GM21423 (cell line): ENCODE data around the gene PYGM.

Source experiments
- ATAC-seq: cut with Tn5 transposase; IDR thresholded peaks from one replicate; pipeline ENCODE4 v1.9.1; 2021; ENCODE audit warnings: mild to moderate bottlenecking, moderate library complexity; ENCODE audit not compliant: unreplicated experiment

Gene PYGM

DNA sequence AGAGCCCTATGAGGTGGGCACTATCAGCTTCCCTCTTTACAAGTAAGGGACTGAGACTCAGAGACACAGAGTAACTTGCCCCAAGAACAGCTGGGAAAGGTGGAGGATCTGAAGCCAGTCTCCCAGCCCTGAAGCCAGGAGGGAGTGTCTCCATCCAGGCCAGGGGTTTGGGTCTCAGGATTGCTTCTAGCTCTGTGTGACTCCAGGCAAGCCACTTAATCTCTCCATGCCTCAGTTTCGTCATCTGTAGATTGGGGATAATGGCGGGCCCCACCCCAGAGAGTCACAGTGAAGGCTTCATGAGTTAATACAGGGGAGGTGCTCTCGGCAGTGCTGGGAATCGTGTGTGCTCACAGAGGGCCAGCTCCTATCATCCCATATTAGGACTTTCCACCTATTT lies 32.7 kb upstream of the PYGM start:
- no peak for ATAC-seq

DNA sequence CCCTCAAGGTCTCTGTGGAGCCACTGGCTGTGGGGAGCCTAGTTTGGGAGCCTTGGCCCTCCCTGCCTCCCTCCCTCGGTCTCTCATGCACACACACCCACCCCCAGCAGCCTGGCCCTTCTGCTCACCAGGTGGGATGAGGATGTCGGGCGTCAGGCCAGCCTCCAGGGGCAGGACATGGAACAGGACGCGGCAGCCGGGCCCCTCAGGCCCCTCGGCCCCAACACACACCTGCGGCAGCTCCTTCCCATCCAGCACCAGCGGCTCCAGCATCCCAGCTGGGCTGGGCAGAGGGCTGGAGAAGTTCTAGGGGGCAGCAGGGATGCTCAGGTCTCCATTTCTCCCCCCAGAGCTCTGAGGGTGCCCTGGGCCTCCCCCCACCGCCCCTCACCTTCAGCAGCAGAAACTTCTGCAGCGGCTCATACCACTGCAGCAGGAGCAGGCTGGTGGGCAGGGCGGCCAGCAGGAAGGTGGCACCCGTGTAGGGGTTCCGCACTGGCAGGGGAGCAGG lies 32.1 kb upstream of the PYGM start:
- ATAC-seq = no peak

GRCh38 chr11:64790205-64791095 lies 30.7 kb upstream of the PYGM start:
- ATAC-seq = no peak

- ATAC-seq = no peak
These were observed 29.8 kb upstream of the PYGM start for GRCh38 chr11:64789331-64790204.

DNA sequence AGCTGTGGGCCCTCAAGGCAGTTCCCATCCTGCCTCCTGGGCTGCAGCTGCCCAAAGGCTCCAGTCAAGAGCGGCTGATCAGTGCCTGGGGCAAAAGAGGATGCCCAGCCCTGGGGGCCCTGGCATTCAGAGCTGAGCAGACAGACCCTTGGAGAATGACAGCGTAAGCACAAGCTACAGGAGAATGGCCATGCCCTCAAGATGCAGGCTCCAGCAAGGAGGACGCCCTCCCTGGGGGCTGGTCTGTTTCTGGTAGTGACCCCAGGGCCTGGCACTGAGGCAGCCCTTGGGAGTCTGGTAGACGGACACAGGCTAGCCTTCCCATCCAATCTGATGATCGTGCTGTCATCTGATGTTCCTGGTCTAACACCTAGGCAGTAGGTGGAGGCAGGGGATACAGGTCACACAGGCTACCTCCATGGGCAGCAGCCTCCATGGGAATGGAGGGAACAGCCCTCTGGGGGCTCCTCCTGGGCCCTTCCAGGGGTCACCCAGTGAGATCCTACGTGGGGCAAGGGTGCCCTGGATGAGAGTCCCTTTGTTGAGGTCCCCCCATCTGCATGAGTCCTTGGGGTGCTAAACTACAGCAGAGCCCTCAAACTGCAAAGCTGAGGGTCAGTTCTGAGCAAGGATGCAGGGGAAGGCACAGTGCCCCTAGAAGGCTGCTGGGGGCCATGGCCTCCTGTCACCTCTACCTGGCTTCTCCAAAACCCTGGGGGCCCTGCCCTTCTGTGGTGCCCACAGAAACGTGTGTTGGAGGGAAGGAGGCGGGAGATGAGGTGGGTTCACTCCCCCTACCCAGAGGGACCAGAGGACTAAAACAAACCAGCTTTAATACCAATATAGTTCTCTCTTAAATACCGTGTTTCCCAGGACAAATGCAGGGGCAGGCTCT lies 28.8 kb upstream of the PYGM start:
- ATAC-seq = no peak

GRCh38 chr11:64787526-64788320 lies 27.9 kb upstream of the PYGM start:
- ATAC-seq = no peak

DNA sequence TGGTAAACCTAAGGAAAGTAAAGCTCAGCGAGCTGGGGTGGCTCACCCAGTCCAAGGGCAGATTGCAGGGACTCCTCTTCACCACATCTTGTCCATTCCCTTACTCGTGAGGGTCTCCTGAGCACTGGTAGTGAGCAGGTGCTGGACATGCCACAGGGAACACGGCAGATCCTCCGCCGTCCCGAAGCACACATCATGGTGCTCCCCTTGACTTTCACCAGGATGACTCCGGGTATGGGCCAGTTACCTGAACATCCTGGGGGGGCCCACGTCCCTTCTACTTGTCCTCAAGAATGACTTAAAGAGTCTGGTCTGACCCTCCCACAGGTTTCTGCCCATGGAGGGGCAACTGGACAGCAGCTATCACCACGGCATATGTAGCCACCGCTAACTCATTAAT lies 26.5 kb upstream of the PYGM start:
- ATAC-seq = no peak

DNA sequence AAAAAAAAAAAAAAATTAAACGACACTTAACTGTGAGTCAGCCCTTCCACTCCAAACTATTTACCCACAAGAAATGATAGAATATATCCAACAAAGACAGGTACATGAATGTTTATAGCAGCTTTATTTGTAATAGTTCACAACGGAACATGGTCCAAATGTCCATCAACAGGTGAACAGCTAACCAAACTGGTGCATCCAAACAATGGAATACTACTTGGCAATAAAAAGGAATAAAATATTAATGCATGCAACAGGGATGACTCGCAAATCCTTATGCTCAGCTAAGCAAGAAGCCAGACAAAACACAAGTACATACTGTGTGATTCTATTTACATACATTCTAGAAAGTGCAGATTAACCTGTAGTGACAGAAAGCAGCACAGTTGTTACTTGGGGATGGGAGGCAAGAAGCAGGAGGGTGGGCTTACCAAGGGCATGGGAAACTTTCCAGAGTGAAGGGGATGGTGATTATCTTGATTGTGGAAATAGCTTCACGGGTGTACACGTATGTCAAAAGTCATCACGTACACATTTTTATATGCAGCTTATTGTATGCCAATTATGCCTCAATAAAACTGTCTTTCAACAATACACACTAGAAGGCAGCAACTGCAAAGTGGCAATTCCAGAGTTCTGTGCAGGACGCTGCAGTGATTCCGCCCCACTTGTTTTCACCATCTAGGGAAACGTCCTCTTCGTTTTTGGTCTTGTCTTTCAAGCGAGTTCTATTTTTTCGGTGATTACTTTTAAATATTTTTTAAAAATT lies 25.2 kb upstream of the PYGM start:
- ATAC-seq = no peak

DNA sequence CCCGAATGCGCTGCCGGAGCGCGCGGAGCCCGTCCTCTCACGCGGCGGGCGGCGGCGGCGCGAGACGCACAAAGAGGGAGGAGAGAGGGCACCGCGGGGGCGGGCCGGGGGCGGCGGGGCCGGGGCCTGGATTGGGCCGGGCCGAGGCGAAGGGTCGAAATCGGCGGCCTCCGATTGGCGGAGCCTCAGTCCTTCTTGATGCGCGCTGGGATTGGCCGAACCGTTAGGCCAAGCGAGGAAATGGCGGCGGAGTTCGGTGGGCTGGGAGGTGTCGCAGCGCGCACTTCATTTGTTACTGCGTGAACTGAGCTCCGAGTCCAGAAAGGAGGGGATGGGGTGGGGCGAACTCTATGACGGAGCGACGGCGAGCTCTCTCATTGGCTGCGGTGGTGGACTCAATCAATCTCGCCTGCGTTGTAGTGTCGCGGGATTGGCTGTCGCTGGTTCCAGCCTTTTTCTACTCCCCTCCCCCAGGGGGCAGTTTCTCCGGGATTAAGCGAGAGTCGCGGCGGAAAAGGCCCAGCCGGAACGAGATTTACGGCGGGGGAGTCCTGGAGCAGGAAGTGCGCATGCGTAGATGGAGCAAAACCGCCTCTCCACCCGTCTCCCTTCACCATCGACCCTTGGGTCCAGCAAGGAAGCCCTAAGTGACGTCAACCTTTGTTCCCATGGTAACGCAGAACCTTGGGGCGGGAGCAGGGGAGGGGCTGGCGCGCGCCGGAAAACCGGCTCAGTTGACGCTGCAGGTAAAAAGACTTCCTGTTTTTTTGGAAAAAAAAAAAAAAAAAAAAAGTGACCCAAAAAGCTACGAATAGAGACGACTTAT lies 18.9 kb upstream of the PYGM start, which contains the start of gene SF1:
SF1 (minus strand) TSS at position 70 of the 826 bp plus-strand sequence. CDS start 150 bp downstream, outside the sequence.
- peak; percentile 75 for ATAC-seq

DNA sequence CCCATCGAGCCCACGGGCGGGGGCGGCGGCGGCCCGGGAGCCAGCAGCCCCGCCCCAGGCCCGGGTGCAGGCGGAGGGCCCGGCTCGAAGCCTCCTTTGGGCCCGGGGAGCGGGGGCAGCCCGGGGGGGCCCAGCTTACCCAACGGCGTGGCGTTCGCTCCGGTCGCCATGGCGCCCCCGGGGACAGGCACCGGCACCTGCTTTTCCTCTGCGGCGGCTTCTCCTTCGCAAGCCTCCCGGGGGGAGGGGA lies 18.4 kb upstream of the PYGM start:
- no peak for ATAC-seq

DNA sequence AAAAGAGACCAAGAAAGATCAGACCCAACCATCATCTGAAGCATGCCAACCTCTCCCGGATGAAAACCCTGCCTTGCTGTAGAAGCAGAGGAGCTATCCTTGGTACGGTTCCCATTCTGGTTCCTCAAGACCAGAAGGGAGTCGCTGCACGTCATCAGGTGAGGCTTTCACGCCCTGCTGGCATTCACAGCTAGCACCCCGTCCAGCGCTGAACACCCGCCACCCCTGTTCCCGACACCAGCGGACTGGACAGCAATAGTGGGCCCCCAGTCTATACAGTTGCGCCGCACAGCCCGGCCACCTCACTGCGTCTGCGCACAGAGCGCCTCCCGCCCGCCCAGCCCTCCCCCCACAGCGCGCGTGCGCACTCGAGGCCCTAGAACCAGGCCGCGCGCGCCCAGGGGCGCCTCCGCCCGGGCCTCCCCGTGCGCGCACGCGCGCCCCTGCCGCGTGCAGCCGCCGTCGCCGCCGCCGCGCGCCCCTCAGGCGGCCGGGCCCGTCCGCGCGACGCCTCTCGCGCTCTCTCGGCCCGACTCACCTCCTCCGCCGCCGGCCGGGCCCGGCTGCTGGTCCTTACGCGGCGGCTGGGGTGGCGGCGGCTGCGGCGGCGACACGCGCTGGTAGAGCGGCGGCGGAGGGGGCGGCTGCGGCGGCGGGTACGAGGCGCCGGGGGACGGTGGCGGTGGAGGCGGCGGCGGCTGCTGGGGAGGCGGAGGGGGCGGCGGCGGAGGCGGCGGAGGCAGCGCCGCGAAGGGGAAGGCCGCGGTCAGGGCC lies 17.9 kb upstream of the PYGM start:
- peak; percentile 15 for ATAC-seq

DNA sequence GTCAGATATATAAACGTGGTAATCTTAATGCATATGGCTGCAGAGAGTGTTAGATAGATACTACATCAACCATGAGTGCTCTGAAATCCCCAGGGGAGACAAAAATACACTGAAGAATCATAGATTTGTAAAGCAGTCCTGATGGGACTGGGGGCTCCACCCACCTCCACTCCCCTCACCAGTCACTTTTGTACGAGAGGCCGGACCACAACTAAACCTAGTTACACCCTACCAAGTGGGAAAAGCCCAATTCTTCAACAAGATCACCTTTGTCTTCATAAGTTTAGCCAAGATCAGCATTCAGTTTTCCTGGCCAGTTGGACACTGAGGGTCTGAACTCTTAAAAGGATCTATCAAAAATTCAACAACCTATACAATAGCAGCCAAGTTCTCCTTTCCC lies 17.1 kb upstream of the PYGM start:
- no peak for ATAC-seq

- no peak for ATAC-seq
These were observed 16.7 kb upstream of the PYGM start for GRCh38 chr11:64776425-64776824.

DNA sequence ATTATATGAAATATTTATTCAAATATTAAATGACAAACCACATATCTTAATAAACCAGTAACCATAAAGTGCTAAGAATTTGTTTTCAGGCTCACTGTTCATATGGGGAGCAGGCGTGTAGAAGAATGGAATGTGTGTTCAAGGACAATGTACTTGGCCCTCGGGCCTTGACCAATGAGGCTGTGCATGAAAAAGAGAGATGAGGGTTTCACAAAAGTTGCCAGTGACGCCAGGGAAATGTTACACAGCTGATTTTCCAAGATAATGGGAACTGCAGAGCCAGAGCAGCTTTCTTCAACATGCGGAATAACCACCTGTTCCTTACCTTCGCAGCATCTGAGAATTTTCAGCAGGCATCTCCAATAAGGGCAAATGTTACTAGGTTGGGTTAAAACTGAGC lies 14.4 kb upstream of the PYGM start:
- ATAC-seq = no peak

DNA sequence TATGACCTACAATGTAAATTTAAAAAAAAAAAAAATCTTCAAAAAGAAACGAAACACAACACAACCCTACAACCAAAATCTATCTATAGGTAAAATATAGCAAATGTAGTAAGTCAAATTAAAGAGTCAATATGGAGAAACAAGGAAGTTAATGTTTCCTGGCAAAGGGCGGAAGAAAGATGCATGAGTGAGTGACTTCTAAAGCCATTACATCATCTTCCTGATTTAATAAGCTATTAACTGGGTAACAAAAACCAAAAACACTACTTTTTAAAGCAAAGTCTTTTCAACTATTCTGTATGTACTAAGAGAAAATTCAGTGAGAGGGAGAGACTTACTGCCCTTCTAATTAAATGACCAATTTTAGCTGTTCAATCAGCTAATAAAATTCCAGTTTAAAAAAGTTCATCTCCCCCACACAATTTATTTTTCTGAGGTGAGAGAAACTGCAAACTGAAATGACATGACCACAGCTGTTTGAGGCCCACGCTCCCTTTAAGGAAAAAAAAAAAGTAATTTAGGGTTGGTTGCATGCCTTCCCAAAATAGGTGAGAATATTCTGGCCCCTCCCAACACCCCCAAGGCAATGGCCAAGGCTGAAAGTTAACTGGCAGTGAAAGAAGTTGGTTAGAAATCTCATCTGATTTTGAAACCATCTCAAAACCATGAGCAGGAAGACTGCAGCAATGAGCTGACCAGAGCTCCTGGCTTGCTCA lies 12.7 kb upstream of the PYGM start:
- ATAC-seq = no peak

DNA sequence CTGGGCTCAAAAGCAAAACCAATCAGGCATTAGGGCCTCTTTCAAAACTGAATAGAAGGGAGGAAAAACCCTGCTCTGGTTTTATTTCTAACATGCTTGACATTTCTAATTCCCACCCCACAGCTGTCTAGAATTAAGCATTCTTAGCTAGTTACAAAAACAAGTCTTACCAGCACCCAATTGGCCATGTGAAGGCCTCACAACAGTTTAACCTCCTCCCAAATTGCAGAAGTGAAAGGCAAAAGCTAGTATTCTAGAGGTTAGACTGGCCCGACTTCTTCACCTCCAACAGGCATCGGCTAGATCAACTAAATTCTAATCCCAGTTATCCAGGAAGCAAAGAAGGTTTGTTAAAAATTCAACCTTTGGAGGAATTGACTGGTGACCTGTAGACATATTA lies 12.1 kb upstream of the PYGM start:
- no peak for ATAC-seq

DNA sequence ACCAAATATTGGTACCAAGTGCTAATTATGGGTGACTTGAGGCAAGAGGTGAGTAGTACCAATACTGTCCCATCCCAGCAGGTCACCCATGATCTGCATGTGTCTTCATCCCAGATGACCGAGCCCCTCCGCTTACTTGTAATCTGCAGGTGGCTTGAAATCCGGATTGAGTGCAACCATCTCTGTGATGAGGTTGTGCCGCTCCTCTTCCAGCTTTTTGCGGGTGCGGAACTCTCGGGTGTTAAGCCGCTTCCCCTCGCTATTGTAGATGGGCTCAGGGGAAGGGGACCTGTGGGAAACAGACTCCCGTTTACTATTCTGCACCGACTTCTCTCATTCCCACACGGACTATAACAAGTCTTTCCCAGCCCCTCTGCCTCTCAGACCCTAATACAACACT lies 10.3 kb upstream of the PYGM start:
- ATAC-seq = no peak
